Measurements from ENCODE around the gene EML6. TPM values are rescaled to one million over a fixed set of nuclear protein-coding genes. Genes with fewer than 3 reads are reported as not detected.

EML6 gene
- total RNA-seq, 4 donors from 2014 or later = 2.3 to 15.1 (median 4.1) TPM

GRCh38 chr2:54725343-54726099 lies 2.1 kb downstream of the EML6 start:
- DNase-seq (ENCODE audit: low spot score in 2 of 2) = no peak
- Histone ChIP-seq H3K9me3 (no peaks in the 10 kb centered on the region), H3K36me3 (no peaks in the 10 kb centered on the region), H3K4me3 (peak overlapping the region; percentile 74), H3K27ac (no peak overlapping the region), H3K27me3 (no peaks in the 10 kb centered on the region), H3K4me1 (peaks cover 17% of the 10 kb centered on the region)
- WGBS = 64% methylated on average over 8 of the region's 8 CpGs
- no peak for TF ChIP-seq POLR2A (IDR thresholded peaks at IDR 0.05)

GRCh38 chr2:54726431-54726830 lies 3.0 kb downstream of the EML6 start:
- no peak for DNase-seq (ENCODE audit: low spot score in 2 of 2)
- no peak for TF ChIP-seq POLR2AphosphoS5 (IDR thresholded peaks at IDR 0.05)
- no peak for TF ChIP-seq CTCF (IDR thresholded peaks at IDR 0.05)
- TF ChIP-seq EP300 (IDR thresholded peaks at IDR 0.05) = no peak
- no peak for TF ChIP-seq POLR2A (IDR thresholded peaks at IDR 0.05)
- Histone ChIP-seq H3K36me3 (no peaks in the 10 kb centered on the region), H3K9me3 (no peaks in the 10 kb centered on the region), H3K4me1 (peaks cover 17% of the 10 kb centered on the region), H3K4me3 (no peak overlapping the region), H3K27ac (no peak overlapping the region), H3K27me3 (no peaks in the 10 kb centered on the region)
- WGBS = 90% methylated on average over 1 of the region's 1 CpG

GRCh38 chr2:54726940-54727339 lies 3.5 kb downstream of the EML6 start:
- H3K27ac ChIP-seq = no peak overlapping the region
- H3K4me1 ChIP-seq = peaks cover 17% of the 10 kb centered on the region
- WGBS = 69% methylated on average over 2 of the region's 2 CpGs
- no peak overlapping the region for H3K4me3 ChIP-seq
- H3K27me3 ChIP-seq = no peaks in the 10 kb centered on the region
- no peaks in the 10 kb centered on the region for H3K36me3 ChIP-seq
- no peak for DNase-seq (ENCODE audit: low spot score in 2 of 2)
- TF ChIP-seq CTCF (IDR thresholded peaks at IDR 0.05) (no peak), POLR2AphosphoS5 (IDR thresholded peaks at IDR 0.05) (no peak), EP300 (IDR thresholded peaks at IDR 0.05) (no peak), POLR2A (IDR thresholded peaks at IDR 0.05) (no peak)
- H3K9me3 ChIP-seq = no peaks in the 10 kb centered on the region

- Histone ChIP-seq H3K36me3 (no peaks in the 10 kb centered on the region), H3K27me3 (no peaks in the 10 kb centered on the region), H3K27ac (no peak overlapping the region), H3K4me3 (no peak overlapping the region), H3K4me1 (peaks cover 8% of the 10 kb centered on the region), H3K9me3 (no peaks in the 10 kb centered on the region)
- 73% methylated on average over 4 of the region's 4 CpGs for WGBS
- no peak for DNase-seq (ENCODE audit: low spot score in 2 of 2)
- TF ChIP-seq POLR2AphosphoS5 (IDR thresholded peaks at IDR 0.05) = no peak
- TF ChIP-seq POLR2A (IDR thresholded peaks at IDR 0.05) = no peak
- TF ChIP-seq EP300 (IDR thresholded peaks at IDR 0.05) = no peak
- TF ChIP-seq CTCF (IDR thresholded peaks at IDR 0.05) = no peak
Observed at GRCh38 chr2:54728669-54729120, 5.2 kb downstream of the EML6 start.

- Histone ChIP-seq H3K27me3 (no peaks in the 10 kb centered on the region), H3K36me3 (no peaks in the 10 kb centered on the region), H3K4me3 (no peak overlapping the region), H3K27ac (no peak overlapping the region), H3K9me3 (no peaks in the 10 kb centered on the region), H3K4me1 (no peaks in the 10 kb centered on the region)
- 67% methylated on average over 2 of the region's 2 CpGs for WGBS
- TF ChIP-seq POLR2A (IDR thresholded peaks at IDR 0.05) (no peak), POLR2AphosphoS5 (IDR thresholded peaks at IDR 0.05) (no peak), CTCF (IDR thresholded peaks at IDR 0.05) (no peak), EP300 (IDR thresholded peaks at IDR 0.05) (no peak)
- DNase-seq (ENCODE audit: low spot score in 2 of 2) = no peak
Observed at GRCh38 chr2:54735636-54736035, 12.2 kb downstream of the EML6 start.
